HG03097 (cell line): ENCODE data around the gene CLEC1B.
"Not testable (repeated sequence)": the region's sequence is repeated elsewhere in the genome, so short reads cannot be mapped to it uniquely, and the experiment has no call there.

Experiments used
- ATAC-seq: cut with Tn5 transposase; IDR thresholded peaks from one replicate; pipeline ENCODE4 v1.9.1; 2021; ENCODE audit not compliant: unreplicated experiment, low FRiP score

Gene CLEC1B

DNA sequence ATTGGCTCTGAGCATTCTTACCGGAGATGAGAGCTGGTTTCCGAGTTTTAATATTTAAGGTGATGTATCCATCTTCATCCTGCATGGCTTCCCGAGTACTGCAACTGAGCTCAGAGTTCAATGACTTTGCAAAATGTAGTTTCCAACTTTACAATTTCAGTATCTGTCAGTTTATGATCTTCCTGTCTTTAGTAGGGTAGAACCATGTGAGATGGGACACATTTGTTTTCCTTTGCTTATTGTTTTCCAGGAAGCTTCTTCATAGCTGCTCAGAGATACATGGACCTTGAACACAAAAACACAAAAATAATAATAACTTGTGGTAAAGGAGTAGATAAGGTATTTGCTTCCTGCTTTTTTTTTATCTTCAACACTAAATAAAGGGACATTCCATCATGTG, at the start of gene CLEC1B:
CLEC1B (minus strand) TSS at position 106 of the 400 bp plus-strand sequence; CDS start at position 85, 21 bp downstream.
- ATAC-seq: no peak

DNA sequence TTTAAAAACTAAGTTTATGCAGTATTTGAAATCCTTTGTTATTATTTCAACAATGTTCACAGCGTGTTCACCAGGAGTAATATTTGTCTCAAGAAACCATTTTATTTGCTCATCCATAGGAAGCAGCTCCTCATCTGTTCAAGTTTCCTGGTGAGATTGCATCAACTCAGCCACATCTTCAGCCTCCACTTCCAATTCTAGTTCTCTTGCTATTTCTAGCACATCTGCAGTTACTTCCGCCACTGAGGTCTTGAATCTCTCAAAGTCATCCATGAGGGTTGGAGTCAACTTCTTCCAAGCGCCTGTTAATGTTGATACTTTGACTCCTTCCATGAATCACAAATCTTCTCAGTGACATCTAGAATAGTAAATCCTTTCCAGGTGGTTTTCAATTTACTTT, 49.6 kb upstream of the CLEC1B start:
- ATAC-seq: no peak

DNA sequence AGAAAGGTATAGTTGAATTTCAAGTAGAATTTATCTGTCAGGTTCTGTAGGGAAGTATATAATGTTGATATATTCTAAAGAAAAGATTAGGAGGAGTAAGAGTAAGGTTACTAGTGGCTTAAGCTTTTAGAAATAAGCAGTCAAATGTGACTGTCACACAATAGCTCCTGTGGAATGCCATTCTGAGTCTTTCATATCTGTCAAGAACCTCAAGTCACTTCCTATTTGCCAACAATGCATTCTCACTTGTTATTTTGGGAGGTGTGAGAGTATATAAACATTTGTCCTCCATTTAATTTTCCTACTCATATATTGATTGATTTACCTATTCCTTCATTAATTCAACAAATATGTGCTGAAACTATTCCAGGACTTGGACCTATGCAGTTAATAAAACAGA, 43.2 kb upstream of the CLEC1B start:
- no peak for ATAC-seq

DNA sequence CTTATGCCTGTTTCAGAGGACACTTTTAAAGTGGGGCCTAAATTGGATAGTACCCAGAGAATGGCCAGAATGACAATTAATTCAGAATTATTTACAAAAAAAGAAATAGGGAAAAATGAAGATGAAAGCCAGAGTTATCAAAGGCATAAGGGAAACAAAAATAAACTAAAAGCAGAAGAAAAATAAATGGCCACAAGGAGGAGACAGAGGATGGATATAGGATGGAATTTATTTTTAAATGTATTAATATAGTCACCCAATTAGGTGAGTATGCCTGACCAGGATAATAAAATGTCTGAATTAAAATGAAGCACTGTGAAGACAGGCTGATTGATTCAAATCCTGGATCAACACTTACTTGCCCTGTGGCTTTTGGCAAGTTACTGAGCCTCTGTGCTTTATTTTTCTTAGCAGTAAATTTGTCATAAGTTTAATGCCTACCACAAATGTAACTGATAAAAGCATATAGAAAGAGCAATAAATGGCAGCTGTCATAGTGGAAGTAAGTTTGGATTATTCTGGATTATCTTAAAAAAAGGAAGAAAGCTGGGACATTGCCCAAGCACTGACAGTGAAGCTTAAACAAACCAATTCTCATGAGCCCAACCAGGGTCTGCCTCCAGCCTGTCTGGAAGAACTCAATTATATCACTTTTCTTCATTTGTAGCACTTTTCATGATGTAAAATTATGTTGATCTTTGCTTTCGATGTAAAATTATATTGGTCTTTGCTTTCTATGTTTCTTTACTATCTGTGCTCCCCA, 35.0 kb upstream of the CLEC1B start:
- ATAC-seq: no peak

DNA sequence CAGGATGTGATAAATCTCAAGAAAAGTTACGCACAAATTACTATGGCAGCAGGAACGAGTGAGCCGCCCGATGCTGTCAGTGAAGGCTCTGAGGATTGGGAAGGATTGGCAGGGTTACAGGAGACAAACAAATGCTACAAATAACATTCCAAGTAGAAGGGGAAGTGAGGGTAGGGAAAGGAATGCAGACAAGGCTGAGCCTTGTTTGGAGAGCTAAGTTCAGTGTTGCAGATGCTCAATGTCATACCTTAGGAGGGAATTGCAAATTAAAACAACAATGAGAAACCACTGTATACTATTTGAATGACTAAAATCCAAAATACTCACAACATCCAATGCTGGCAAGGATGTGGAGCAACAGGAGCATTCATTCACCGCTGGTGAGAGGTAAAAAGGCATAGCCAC, 32.9 kb upstream of the CLEC1B start:
- no peak for ATAC-seq

DNA sequence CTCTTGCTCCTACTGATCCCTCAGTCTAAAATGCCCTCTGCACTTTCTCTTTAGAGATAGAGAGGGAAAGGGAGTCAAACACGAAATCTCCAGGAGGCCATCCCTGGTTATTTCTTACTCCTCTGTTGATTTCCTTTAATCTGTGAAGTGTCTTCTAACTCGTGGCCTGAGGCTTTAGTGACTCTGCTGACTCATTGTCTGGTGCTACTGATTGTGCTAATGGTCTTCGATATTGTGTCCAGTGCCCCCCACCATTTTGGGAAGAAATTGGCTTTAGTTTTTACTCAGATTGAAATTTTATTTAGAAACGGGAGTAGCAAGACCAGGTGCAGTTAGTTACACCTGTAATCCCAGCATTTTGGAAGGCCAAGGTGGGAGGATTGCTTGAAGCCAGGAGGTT, 32.4 kb upstream of the CLEC1B start:
- no peak for ATAC-seq

DNA sequence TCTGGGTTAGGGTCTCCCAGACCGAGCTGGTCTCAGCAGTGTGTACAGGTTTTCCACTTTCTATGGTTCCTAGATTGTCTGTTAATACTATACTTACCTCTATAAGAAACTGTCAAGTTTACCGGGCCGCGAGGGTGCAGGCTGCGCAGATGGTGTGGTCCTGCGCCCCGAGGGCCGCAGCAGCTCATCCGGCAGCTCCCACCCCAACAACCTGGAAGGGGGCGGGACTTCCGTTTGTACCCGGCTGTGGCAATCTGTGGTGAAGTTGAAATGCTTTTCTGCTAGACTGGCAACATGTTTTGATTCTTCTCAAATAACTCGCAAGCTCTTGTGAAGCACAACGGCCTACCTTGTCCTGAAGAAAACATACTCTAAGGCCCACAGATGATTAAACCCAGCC, 31.5 kb upstream of the CLEC1B start, which contains the start of gene CLEC9A:
CLEC9A (plus strand) TSS at position 237 of the 400 bp plus-strand sequence. CDS start 22,006 bp downstream, outside the sequence.
- ATAC-seq: no peak

DNA sequence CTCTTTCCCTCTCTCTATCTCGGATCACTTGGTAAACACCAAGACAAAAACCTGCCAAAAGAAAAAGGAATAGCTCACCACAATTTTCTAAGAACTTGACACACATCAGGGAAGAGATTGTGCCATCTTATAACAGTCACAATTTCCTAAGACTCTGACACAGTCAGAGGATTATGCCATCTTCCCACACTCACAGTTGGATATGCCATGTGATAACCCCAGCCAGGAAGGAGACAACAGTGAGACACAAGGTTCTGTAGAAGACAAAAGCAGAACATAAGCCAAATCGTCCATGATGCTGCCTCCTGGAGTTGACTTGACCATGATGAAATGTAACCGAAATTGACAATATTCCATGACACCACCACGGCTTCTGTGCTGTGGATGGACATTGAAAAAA, 28.8 kb upstream of the CLEC1B start:
- ATAC-seq: no peak

DNA sequence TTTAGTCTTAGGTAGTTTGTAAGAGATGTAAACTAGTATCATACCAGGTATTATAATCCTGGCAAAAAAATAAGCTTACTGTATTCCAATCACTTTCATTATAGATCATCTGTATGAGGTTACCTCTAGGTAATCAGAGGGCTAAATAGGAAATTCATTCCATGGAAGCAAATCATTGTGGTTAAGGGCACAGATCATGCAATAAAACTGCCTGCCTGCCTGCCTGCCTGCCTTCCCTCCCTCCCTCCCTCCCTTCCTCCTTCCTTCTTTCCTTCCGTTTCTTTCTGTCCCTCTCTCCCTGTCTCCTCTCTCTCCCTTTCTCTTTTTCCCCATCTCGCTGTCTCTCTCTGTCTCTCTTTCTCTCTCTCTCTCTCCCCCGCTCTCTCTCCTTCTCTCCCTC, 28.4 kb upstream of the CLEC1B start:
- no peak for ATAC-seq

DNA sequence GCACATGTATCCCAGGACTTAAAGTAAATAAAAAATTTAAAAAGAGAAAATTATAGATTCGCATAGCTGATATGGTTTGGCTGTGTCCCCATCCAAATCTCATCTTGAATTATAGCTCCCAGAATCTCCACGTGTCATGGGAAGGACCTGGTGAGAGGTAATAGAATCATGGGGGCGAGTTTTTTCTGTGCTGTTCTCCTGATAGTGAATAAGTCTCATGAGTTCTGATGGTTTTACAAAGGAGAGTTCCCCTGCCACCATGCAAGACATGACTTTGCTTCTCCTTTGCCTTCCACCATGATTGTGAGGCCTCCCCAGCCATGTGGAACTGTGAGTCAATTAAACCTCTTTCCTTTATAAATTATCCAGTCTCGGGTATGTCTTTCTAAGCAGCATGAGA, 27.7 kb upstream of the CLEC1B start:
- not testable (repeated sequence) for ATAC-seq

DNA sequence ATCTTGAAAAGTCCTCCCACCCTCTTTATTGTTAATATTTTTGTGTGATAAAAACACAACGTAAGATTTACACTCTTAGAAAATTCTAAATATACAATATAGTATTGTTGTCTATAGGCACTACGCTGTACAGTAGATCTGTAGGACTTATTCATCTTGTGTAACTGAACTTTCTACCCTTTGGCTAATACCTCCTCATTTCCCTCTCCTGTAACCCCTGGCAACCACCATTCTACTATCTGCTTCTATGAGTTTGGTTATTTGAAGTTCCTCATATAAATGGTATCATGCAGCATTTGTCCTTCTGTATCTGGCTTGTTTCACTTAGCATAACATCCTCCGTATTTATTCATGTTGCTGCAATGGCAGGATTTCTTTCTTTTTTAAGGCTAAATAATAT, 26.3 kb upstream of the CLEC1B start:
- ATAC-seq: no peak

DNA sequence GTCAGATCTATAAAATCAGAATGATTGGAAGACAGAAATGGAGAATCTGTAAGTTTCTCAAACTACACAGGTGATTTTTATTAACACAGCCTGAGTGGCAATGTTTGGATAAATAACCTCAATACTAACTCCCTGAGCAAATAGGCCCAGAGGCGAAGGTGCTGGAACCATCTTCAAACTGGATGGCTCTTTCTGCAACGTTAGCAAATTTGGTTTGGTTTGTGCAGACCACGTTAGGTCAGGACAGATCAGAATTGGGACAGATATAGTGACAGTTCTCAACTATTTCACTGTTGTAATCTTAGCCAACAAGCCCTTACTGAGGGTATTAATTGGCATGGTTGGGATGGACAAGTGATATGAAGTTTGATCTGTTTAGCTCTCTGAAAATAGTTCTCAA, 22.4 kb upstream of the CLEC1B start:
- ATAC-seq: no peak

DNA sequence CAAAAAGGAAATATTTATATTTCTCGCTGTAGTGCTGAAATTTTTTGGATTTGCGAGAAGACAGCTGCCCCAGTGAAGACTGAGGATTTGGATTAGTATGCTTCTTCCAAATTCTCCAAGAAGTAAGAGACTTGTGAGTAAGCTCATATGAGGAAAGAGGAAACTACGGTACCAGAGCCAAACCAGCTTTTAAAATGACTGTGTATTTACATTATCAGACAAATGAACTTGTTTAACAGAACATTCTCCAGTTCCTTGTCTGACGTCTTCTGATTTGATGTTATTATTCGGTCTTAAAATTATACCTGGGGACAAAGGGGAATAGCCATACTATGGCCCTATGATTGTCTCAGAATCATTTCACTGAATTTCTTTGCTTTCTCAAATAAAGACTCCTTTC, 19.5 kb upstream of the CLEC1B start:
- ATAC-seq: no peak

DNA sequence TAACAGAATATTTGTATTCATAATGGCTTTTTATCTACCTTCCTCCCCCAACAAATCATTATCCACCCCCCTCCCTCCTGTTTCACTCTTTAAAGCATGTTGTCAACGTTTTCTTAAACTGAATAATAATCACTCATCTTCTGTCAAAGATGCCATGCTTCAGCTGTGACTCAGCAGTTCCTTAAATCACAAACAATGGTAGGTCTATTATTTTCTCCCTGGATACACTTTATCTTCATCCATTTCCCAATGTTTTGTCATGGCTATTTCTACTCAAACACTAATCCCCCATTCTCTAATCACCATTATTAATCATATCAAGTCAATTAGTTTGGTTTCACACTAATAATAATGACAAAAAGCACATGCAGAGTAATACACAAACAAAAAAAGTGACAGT, 18.0 kb upstream of the CLEC1B start:
- ATAC-seq: no peak

DNA sequence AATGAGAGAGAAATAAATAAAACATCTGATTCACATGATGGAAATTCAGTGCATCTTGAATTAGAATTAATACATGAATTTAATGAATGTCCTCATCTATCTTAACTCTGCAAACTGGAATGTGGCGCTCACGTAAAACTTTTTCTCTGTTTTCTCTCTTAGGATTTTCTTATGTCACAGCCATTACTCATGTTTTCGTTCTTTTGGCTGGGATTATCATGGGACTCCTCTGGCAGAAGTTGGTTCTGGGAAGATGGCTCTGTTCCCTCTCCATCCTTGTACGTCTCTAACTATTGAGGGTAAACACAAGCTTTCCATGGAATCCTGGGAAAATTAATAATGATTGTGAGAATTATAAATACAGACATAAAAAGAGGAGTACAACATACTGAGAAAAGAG, 16.5 kb upstream of the CLEC1B start:
- no peak for ATAC-seq

DNA sequence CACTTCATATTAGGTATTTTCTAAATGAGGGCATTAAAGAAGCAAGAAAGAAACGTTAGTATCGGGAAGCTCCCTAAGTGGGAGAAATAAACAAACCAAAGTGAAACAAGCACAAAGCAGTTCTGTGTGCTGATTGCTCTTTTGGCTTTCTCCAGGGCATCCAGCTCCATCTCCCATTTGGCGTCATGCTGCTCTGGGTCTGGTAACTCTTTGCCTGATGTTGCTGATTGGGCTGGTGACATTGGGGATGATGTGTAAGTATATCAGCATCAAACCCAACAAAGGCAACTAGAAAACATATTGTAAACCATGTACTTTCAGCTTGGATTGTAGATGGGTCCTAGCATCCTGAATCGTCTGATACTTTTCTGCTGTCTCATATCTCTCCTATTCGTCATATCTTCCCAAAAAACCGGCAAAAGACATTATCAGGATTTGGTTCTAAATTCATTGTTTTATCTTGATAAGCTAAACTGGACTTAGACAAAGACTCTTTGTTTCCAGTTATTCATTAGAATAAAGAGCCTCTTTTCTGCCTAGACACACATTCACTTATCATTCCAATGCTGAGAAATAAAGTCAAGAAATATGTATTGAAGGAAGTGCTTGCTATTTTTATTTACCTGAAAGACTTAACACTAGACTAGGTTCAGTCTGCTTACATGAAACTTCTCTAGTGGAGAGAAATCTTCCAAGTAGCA, 13.9 kb upstream of the CLEC1B start:
- no peak for ATAC-seq

DNA sequence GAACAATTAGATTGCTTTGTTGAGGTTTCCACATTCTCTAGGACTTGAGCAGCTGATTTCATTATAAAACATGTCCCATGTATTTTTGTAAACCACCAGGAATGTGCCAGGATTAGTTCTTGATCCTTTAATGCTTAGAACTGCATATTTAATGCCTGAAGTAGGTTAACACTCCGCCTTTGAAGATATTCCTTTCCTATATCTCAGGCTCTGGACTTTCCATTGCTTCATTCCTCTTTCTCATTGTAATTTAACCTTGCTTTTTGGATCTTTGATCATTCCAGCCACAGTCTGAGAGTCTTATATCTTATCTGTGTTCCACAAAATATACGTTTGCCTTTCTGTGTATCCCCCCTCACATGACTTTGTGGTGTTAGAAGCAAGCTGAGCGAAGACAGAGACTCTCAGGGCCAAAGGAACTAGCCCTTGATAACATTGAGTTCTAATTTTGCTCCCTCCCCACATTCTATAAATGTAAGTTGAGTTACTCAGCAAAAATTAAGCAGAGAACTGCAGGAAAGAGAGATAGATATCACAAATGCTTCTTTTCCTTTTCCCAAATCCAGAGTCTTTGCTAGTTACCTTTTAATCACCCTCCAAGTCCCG, 2.4 kb upstream of the CLEC1B start:
- no peak for ATAC-seq

DNA sequence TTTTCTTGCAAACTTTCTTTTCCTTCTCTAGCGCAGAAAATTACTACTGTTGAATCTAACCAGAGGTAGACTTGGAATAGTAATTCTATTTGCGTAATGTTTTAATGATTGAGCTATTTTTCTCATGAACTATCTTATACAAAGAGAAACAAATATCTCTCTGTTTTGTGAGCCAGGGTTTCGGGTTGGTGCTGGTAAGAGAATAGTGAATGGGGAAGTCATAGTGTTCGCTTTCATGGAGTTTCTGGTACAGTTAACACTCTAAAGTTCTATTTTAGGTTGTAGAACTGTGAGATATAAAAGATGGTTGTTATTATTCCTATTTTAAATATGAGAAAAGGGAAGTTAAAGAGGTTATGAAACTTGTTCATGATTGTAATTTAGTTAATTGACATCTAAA, 6.6 kb downstream of the CLEC1B start:
- no peak for ATAC-seq

DNA sequence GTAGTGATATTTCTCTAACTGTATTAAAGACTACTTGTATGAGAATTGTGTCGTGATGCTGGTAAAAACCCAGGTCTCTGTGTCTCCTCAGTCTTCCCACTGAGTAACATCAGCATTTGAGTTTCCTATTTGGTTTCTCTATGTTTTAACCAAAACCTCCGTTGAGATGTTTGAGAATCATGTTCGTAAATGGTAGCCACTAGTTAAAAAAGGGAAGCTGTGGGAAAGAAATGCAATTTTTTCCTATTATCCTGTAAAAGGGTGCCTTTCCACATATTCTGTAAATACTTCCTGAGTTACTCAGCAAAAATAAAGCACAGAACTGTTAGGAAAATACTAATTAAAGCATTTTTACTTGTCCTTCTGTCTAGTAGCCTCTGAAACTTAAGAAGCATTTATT, 7.0 kb downstream of the CLEC1B start:
- ATAC-seq: no peak

DNA sequence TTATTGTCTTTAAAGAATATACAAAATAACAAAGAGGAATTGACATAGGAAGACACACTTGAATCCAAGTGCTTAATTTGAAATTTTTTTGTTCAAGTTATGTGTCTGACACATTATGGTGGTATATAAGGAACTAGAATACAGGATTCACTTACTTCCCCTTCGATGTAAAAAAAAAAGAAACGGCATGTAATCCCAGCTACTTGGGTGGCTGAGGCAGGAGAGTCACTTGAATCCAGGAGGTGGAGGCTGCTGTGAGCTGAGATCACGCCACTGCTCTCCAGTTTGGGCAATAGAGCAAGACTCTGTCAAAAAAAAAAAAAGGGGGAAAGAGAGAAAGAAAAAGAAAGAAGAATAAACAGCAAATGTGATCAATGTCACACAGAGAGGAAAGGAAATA, 18.8 kb downstream of the CLEC1B start:
- no peak for ATAC-seq

DNA sequence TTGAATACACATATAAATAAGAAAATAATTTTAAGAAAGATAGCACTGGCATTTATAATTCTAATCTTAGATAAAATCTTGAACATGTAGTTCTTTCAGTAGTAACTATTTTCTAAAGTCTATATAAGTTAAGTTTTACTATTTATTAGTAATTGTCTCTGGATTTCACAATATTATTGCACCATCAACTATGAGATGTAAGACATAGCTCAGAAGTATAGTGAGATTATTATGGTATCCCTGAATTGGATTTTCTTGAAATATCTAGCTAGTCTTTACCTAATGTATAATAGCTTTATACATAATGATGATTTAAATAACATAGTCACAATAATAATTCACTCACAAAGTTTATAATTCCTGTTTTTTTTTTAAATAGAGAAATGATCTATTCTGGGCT, 21.0 kb downstream of the CLEC1B start:
- ATAC-seq: no peak

DNA sequence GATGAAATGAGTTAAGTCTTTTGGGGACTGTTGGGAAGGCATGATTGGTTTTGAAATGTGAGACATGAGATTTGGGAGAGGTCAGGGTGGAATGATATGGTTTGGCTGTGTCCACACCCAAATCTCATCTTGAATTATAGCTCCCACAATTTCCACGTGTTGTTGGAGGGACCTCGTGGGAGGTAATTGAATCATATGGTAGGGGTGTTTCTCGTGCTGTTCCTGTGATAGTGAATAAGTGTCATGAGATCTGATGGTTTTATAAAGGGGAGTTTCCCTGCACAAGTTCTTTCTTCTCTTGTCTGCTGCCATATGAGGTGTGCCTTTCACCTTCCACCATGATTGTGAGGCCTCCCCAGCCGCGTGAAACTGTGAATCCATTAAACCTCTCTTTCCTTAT, 22.3 kb downstream of the CLEC1B start:
- ATAC-seq: not testable (repeated sequence)
